ENCODE measurements around the gene SDS. TPM values are rescaled to one million over a fixed set of nuclear protein-coding genes. Genes with fewer than 3 reads are reported as not detected.

Gene SDS
- 0.30 TPM in 1 of 2 replicates, not detected in the other for total RNA-seq (2014; rRNA removed; shearing (Covaris generic))
- polyA plus RNA-seq (2014; cell fraction: nucleus; rRNA removed) = not detected in 2 replicates

- DNase-seq (ENCODE audit: extremely low read depth, low read depth) = no peak
These were observed at the start of gene SDS for GRCh38 chr12:113403435-113404415. SDS (minus strand) TSS chr12:113403887; CDS start chr12:113399708, 4,179 bp downstream.

GRCh38 chr12:113453330-113453729 lies 49.6 kb upstream of the SDS start:
- DNase-seq (ENCODE audit: extremely low read depth, low read depth) = no peak

GRCh38 chr12:113452458-113452857 lies 48.8 kb upstream of the SDS start:
- DNase-seq (ENCODE audit: extremely low read depth, low read depth) = no peak

GRCh38 chr12:113449839-113450238 lies 46.2 kb upstream of the SDS start:
- DNase-seq (ENCODE audit: extremely low read depth, low read depth) = no peak

- no peak for DNase-seq (ENCODE audit: extremely low read depth, low read depth)
These were observed 45.6 kb upstream of the SDS start for GRCh38 chr12:113449299-113449698.

- DNase-seq (ENCODE audit: extremely low read depth, low read depth) = no peak
These were observed 45.2 kb upstream of the SDS start for GRCh38 chr12:113448873-113449272.

GRCh38 chr12:113445544-113446171 lies 42.0 kb upstream of the SDS start:
- no peak for DNase-seq (ENCODE audit: extremely low read depth, low read depth)

- DNase-seq (ENCODE audit: extremely low read depth, low read depth) = no peak
These were observed 39.4 kb upstream of the SDS start for GRCh38 chr12:113443030-113443539.

- no peak for DNase-seq (ENCODE audit: extremely low read depth, low read depth)
These were observed 37.5 kb upstream of the SDS start for GRCh38 chr12:113440947-113441782.

GRCh38 chr12:113440336-113440735 lies 36.6 kb upstream of the SDS start:
- DNase-seq (ENCODE audit: extremely low read depth, low read depth) = no peak

GRCh38 chr12:113439606-113440030 lies 35.9 kb upstream of the SDS start:
- DNase-seq (ENCODE audit: extremely low read depth, low read depth) = peak; percentile 53

GRCh38 chr12:113439301-113439597 lies 35.6 kb upstream of the SDS start:
- no peak for DNase-seq (ENCODE audit: extremely low read depth, low read depth)

- DNase-seq (ENCODE audit: extremely low read depth, low read depth) = no peak
These were observed 35.0 kb upstream of the SDS start for GRCh38 chr12:113438523-113439300.

- no peak for DNase-seq (ENCODE audit: extremely low read depth, low read depth)
These were observed 34.0 kb upstream of the SDS start for GRCh38 chr12:113437729-113438100.

- no peak for DNase-seq (ENCODE audit: extremely low read depth, low read depth)
These were observed 33.5 kb upstream of the SDS start for GRCh38 chr12:113436993-113437728.

GRCh38 chr12:113436586-113436985 lies 32.9 kb upstream of the SDS start:
- no peak for DNase-seq (ENCODE audit: extremely low read depth, low read depth)

GRCh38 chr12:113435367-113435766 lies 31.7 kb upstream of the SDS start:
- DNase-seq (ENCODE audit: extremely low read depth, low read depth) = no peak

GRCh38 chr12:113432986-113433385 lies 29.3 kb upstream of the SDS start:
- DNase-seq (ENCODE audit: extremely low read depth, low read depth) = no peak

GRCh38 chr12:113428482-113428881 lies 24.8 kb upstream of the SDS start:
- no peak for DNase-seq (ENCODE audit: extremely low read depth, low read depth)
